Kidney epithelial cell (primary cell): ENCODE measurements around the gene LEFTY1. TPM values are rescaled to one million over a fixed set of nuclear protein-coding genes. Genes with fewer than 3 reads are reported as not detected.
"Not testable (repeated sequence)": the region's sequence is repeated elsewhere in the genome, so short reads cannot be mapped to it uniquely, and the experiment has no call there.

Experiments used
- DNase-seq: peaks from one replicate; pipeline ENCODE4 v3.0.0-alpha.2; 2010; ENCODE audit warnings: low read depth
- H3K27me3 ChIP-seq: 2 replicates; pipeline ENCODE4 v1.6.0; 2011; ENCODE audit warnings: low read length; ENCODE audit not compliant: control insufficient read depth, insufficient read depth
- H3K36me3 ChIP-seq: 2 replicates; pipeline ENCODE4 v1.5.1; 2011; ENCODE audit warnings: low read length; ENCODE audit not compliant: control insufficient read depth, insufficient read depth
- H3K4me3 ChIP-seq: 2 replicates; pipeline ENCODE4 v1.5.1; 2011; ENCODE audit warnings: low read depth, mild to moderate bottlenecking, control low read depth, low read length
- CTCF ChIP-seq: IDR thresholded peaks from 2 replicates; pipeline ENCODE4 v1.5.1; 2011; ENCODE audit warnings: mild to moderate bottlenecking, moderate library complexity, low read length, control low read depth, inconsistent platforms; ENCODE audit not compliant: insufficient read depth, poor library complexity, severe bottlenecking
- total RNA-seq: library from RNA; depleted of rRNA; stranded (reverse); fragments of >200 nt; gene quantifications from 2 replicates; pipeline ENCODE4 v1.2.3, GENCODE V29; 2015

The LEFTY1 gene
- total RNA-seq, 1 donor from 2014 or later = not detected

DNA sequence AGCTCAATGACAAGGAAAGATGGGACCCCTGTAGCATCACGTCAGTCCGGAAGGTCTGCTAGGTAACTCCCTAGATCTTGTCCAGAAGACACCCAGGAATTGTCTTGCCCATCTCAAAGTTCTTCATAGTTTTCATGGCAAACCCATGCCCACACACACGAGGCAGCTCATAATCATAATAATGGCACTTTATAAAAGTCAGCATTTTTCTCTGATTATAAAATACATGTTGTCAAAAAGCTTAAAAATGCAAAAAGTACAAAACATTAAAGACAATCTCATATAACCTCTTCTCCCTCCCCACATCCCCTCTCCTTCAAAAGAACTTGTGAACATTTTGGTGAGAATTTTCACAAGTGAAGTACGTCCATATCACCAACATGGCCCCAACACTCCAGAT is 48.2 kb downstream of the LEFTY1 start:
- DNase-seq = no peak
- no peak for TF ChIP-seq CTCF
- Histone ChIP-seq H3K36me3 (no peaks in the 10 kb centered on the region), H3K27me3 (no peaks in the 10 kb centered on the region), H3K4me3 (no peak overlapping the region)

DNA sequence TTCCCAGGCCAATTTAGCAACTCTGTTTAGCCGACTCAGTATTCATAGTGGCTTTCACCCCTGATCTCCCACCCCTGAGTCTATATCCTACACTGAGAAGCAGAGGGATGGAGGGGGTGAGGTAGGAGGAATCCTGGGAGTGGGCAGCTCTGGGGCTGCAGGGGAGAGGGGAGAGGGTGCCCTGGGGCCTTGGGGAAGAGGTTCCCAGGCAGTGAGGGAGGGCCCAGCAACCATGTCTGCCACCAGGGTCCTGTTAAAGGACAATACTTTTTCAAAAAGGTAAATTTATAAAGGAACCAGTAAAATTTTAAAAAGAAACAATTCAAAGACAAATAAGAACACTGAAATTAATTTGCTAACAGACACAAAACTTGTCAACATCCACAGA is 48.7 kb downstream of the LEFTY1 start:
- Histone ChIP-seq H3K36me3 (no peaks in the 10 kb centered on the region), H3K4me3 (no peak overlapping the region), H3K27me3 (no peaks in the 10 kb centered on the region)
- DNase-seq = no peak
- no peak for TF ChIP-seq CTCF

DNA sequence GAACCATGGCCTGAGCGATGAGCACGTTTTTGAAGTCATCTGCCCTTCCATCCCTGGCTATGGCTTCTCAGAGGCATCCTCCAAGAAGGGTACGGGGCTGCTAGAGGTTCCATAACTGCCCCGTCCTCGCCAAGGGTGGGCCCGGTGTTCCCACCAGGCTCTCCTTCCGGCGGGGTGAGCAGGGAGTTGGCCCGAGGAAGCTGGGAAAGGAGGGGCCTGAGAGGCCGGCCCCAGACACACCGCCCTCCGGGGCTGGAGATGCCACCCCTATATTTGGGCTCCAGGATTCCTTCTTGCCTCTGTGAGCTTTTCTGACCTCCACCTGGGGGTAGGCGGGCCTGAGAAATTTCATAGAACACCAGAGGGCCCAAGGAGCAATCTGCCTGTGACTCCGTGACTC is 50.2 kb downstream of the LEFTY1 start:
- no peak for DNase-seq
- Histone ChIP-seq H3K36me3 (no peaks in the 10 kb centered on the region), H3K4me3 (no peak overlapping the region), H3K27me3 (no peaks in the 10 kb centered on the region)
- TF ChIP-seq CTCF = no peak

DNA sequence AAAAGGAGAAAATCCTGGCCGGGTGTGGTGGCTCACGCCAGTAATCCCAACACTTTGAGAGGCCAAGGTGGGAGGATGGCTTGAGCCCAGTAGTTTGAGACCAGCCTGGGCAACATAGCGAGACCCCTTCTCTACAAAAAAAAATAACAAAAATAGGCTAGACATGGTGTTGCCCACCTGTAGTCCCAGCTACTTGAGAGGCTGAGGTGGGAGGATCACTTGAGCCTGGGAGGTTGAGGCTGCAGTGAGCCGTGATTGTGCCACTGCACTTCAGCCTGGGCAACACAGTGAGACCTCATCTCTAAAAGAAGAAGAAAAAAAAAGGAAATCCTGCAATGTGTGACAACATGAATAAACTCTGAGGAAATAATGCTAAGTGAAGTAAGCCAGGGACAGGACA is 52.6 kb downstream of the LEFTY1 start:
- not testable (repeated sequence) for H3K36me3 ChIP-seq, DNase-seq, H3K27me3 ChIP-seq, H3K4me3 ChIP-seq

Other genes starting within 250 kb of the LEFTY1 start
- 70.3 and 95.8 TPM in 2 replicates for gene ENAH, start 236.0 kb downstream of the LEFTY1 start, total RNA-seq
- 316 and 344 TPM in 2 replicates for gene SRP9, start 111.3 kb downstream of the LEFTY1 start, total RNA-seq
- 23.6 and 24.6 TPM in 2 replicates for gene EPHX1, start 79.0 kb downstream of the LEFTY1 start, total RNA-seq
- 17.5 and 36.2 TPM in 2 replicates for gene TMEM63A, start 6.8 kb downstream of the LEFTY1 start, total RNA-seq
- 38.1 and 51.2 TPM in 2 replicates for gene PYCR2, start 35.1 kb upstream of the LEFTY1 start, total RNA-seq
- gene LEFTY2, start 52.1 kb upstream of the LEFTY1 start, total RNA-seq = not detected in 2 replicates
- 23.2 and 26.5 TPM in 2 replicates for gene SDE2, start 110.2 kb upstream of the LEFTY1 start, total RNA-seq
- 353 and 462 TPM in 2 replicates for gene H3-3A, start 173.6 kb upstream of the LEFTY1 start, total RNA-seq